NCI-H510A (cell line): ENCODE results near the gene DGKK.
"Not testable (repeated sequence)": the region's sequence is repeated elsewhere in the genome, so short reads cannot be mapped to it uniquely, and the experiment has no call there.

Source experiments
- DNase-seq: peaks from one replicate; lab custom pipeline; 2025; lab: John Stamatoyannopoulos, UW

The DGKK gene

GRCh38 chrX:50428174-50428573, 42.5 kb downstream of the DGKK start:
- no peak for DNase-seq

GRCh38 chrX:50407976-50408375, 62.6 kb downstream of the DGKK start:
- no peak for DNase-seq

- no peak for DNase-seq
Measured at GRCh38 chrX:50403903-50404302, 66.7 kb downstream of the DGKK start.

- no peak for DNase-seq
Measured at GRCh38 chrX:50402886-50403285, 67.7 kb downstream of the DGKK start.

GRCh38 chrX:50393902-50394301, 76.7 kb downstream of the DGKK start:
- no peak for DNase-seq

GRCh38 chrX:50386520-50386919, 84.1 kb downstream of the DGKK start:
- DNase-seq = no peak

- DNase-seq = no peak
Measured at GRCh38 chrX:50381729-50382415, 88.8 kb downstream of the DGKK start.

GRCh38 chrX:50375481-50376267, 95.0 kb downstream of the DGKK start:
- no peak for DNase-seq

- no peak for DNase-seq
Measured at GRCh38 chrX:50372966-50373365, 97.7 kb downstream of the DGKK start.

- DNase-seq = no peak
Measured at GRCh38 chrX:50343917-50344316, 126.7 kb downstream of the DGKK start.

GRCh38 chrX:50333308-50333707, 137.3 kb downstream of the DGKK start:
- no peak for DNase-seq

GRCh38 chrX:50332668-50333067, 138.0 kb downstream of the DGKK start:
- DNase-seq = not testable (repeated sequence)

GRCh38 chrX:50327235-50327634, 143.4 kb downstream of the DGKK start:
- no peak for DNase-seq
